Astrocyte of the spinal cord (primary cell): ENCODE measurements around the gene MAGI2.

Source experiments
- DNase-seq: peaks from one replicate; pipeline ENCODE4 v3.0.0; 2011; ENCODE audit warnings: low read depth, low spot score
- H3K4me3 ChIP-seq: 2 replicates; pipeline ENCODE4 v1.5.1; 2011; ENCODE audit warnings: low read depth, mild to moderate bottlenecking, low read length, moderate library complexity
- in situ Hi-C: cut with HindIII; loops from 2 replicates; pipeline ENCODE4 v1.10.0; 2017; ENCODE audit warnings: low sequenced_read_pairs
- TF ChIP-seq, protein P1 (sequence below): IDR thresholded peaks from 2 replicates; pipeline ENCODE4 v1.5.1; 2012; ENCODE audit warnings: low read depth, mild to moderate bottlenecking, low read length, inconsistent platforms

The MAGI2 gene

DNA sequence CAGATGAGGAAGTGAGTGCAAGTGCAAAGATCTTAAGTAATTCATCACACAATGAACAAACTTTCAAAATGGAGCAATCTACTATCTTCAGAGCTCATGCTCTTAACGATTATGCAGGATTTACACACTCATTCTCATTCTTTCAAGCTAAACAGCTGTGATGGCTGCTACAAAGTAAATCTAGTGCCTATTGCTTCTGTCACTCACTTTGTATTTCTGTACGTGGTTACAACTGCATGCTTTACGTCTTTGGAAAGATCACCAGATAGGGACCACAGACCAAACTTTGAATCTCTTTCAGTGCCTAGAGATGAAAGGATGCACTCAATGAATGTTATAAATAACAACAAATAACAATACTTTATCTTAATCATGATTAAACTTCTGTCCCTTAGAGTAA is 194.6 kb downstream of the MAGI2 start:
- TF ChIP-seq, protein P1, sequence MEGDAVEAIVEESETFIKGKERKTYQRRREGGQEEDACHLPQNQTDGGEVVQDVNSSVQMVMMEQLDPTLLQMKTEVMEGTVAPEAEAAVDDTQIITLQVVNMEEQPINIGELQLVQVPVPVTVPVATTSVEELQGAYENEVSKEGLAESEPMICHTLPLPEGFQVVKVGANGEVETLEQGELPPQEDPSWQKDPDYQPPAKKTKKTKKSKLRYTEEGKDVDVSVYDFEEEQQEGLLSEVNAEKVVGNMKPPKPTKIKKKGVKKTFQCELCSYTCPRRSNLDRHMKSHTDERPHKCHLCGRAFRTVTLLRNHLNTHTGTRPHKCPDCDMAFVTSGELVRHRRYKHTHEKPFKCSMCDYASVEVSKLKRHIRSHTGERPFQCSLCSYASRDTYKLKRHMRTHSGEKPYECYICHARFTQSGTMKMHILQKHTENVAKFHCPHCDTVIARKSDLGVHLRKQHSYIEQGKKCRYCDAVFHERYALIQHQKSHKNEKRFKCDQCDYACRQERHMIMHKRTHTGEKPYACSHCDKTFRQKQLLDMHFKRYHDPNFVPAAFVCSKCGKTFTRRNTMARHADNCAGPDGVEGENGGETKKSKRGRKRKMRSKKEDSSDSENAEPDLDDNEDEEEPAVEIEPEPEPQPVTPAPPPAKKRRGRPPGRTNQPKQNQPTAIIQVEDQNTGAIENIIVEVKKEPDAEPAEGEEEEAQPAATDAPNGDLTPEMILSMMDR = no peak
- no peak overlapping the region for H3K4me3 ChIP-seq
- in situ Hi-C loops = no loop called here
- no peak for DNase-seq

DNA sequence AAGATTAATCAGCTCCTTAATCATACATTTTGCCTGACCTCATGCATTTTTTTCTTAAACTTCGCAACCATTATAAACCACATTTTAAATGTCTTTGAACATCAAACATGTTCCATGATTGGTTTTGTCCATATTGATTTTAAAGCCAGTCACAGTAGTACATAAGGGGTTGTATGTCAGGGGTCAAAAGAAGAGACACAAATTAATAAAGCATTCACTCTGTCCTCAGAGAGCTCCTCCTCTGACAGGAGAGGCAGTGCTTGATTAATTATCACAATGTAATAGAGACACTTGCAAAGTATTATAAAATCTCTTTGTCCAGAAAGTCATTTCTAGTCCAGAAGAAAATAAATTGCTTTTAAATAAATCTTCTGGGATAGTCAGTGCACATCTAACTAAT is 195.5 kb downstream of the MAGI2 start:
- in situ Hi-C loops = no loop called here
- no peak overlapping the region for H3K4me3 ChIP-seq
- TF ChIP-seq, protein P1 = no peak
- DNase-seq = no peak

DNA sequence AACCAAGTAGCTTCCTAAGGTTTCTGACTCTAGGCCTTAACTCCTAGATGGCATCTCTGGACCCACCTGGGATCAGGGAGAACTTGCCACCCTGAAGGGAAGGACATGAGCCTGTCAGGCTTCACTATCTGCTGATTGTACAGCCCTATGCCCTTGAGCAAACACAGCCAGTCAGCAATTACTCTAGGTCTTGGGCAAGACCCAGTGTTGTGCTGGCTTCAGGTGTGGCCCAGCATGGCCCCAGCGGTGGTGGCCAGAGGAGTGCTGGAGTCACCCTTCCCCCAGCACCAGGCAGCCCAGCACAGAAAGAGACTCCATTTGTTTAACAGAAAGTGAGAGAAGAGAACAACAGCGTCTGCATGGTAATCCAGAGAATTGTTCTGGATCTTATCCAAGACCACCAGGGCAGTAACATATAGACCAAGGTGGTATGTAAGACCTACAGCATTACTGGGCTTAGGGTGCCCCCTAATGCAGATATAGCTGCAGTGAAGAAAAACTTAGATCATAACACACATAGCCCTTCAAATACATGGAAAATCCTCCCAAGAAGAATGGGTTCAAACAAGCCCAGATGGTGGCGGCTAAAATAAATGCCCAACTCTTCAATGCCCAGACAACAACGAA is 207.7 kb downstream of the MAGI2 start:
- TF ChIP-seq, protein P1 = no peak

DNA sequence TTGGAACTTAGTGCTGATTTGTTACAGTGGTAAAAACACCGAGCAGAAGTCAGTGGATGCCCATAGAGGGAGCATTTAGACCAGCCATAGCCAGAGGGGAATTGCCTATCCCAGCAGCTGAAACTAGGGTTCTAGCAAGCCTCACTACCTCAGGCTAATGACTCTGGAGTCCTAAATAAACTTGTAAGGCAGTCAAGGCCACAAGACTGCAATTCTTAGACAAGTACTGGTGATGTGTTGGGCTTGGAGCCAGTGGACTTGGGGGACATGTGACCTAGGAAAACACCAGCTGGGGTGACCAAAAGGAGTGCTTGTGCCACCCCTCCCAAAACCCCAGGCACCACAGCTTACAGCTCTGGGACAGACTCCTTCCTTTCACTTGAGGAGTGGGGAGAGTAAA is 209.0 kb downstream of the MAGI2 start:
- in situ Hi-C loops = no loop called here
- no peak for DNase-seq
- no peak overlapping the region for H3K4me3 ChIP-seq
- TF ChIP-seq, protein P1 = no peak

More for the DNA sequence above, 207.7 kb downstream of the MAGI2 start:
- H3K4me3 ChIP-seq = no peak overlapping the region
- in situ Hi-C loops = no loop called here
- DNase-seq = no peak

DNA sequence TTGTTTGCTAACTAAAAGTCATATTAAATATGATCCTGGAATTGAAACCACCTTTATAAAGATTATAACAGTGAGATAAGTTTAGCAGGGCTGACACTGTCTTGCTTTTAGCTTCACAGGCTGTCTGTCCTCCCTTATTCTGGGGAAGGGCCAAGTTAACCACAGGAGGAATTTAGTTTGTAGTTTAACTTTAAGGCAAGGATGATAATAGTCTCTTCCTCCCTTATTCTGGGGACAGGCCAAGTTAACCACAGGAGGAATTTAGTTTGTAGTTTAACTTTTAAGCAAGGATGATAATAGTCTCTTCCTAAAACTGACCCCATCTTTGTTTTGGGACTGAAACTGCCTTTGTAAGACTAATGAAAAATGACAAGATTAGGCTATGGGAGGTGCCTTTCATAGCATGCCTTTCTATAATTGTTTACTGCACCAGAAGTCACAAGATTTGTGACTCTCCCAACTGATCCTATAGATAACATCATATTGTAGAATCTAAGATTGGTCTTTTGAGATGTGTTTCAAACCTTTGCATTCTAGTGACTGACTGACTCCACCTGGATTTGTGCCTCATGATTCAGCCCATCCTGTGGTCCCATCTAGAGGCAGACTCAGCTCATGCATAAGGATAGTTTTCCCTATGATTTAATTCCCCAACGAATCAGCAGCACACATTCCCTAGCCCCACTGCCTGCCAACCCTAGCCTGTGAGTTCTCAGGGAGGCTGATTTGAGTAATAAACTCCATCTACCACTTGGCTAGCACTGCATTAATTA is 212.0 kb downstream of the MAGI2 start:
- TF ChIP-seq, protein P1 = no peak
- in situ Hi-C loops = no loop called here
- no peak overlapping the region for H3K4me3 ChIP-seq
- DNase-seq = peak; percentile 67

DNA sequence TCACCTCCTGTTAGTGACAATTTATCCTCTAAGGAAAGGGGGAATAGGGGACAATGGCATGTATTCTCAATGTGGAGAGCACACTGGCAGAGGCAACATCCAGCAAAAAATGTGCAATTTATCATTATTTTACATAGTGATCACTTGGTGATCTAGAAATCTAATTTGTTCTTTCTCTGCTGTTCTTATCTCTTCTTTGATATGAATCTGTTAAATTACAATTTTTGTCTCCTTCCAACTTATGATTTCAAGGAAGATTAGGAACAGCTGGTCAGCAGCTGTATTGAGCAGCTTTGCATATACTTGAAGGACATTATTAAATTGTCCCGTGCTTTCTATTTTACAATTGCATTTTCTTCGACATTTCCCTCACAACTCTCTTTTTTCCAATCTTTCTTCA is 213.1 kb downstream of the MAGI2 start:
- no peak overlapping the region for H3K4me3 ChIP-seq
- no peak for DNase-seq
- in situ Hi-C loops = no loop called here
- TF ChIP-seq, protein P1 = no peak
